ENCODE results near the gene HILPDA.

DNA sequence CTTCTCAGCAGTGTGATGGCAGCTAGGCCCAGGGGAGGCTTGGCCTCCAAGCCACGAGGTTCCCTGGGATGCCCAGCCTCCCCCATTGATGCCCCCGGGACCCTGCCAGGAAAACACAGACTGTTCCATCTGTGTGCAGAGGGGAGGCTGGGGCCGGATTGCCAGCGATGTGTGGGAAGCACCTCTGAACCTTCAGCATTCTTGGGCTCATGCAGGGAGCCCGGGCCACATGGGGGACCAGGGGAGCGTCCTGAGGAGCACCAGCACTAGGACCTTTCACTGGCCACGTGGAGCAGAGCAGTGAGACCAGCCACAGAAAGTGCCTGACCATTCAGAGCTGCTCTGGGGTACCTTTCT lies 48.5 kb upstream of the HILPDA start:
- TF ChIP-seq, protein P1, sequence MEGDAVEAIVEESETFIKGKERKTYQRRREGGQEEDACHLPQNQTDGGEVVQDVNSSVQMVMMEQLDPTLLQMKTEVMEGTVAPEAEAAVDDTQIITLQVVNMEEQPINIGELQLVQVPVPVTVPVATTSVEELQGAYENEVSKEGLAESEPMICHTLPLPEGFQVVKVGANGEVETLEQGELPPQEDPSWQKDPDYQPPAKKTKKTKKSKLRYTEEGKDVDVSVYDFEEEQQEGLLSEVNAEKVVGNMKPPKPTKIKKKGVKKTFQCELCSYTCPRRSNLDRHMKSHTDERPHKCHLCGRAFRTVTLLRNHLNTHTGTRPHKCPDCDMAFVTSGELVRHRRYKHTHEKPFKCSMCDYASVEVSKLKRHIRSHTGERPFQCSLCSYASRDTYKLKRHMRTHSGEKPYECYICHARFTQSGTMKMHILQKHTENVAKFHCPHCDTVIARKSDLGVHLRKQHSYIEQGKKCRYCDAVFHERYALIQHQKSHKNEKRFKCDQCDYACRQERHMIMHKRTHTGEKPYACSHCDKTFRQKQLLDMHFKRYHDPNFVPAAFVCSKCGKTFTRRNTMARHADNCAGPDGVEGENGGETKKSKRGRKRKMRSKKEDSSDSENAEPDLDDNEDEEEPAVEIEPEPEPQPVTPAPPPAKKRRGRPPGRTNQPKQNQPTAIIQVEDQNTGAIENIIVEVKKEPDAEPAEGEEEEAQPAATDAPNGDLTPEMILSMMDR (IDR thresholded peaks at IDR 0.05; ENCODE audit: extremely low read depth in 1 of 2, insufficient read depth in 1 of 2, low read depth in 1 of 2, low read length in 2 of 2) = no peak
- TF ChIP-seq POLR2A (IDR thresholded peaks at IDR 0.05; ENCODE audit: low read depth, low read length) = no peak
- no peak for TF ChIP-seq POLR2AphosphoS5 (IDR thresholded peaks at IDR 0.05; ENCODE audit: insufficient read depth, low read depth, low read length)
- no peak for TF ChIP-seq JUN (IDR thresholded peaks at IDR 0.05; ENCODE audit: borderline replicate concordance, insufficient read depth, insufficient read length, low read depth)
- TF ChIP-seq EZH2 (IDR thresholded peaks at IDR 0.05; ENCODE audit: borderline replicate concordance, low read depth, low read length, severe bottlenecking) = no peak
- TF ChIP-seq GATA2 (IDR thresholded peaks at IDR 0.05; ENCODE audit: insufficient read depth, insufficient read length, low read depth, low read length) = no peak

All from endothelial cell of umbilical vein (primary cell).